HepG2 (cell line): ENCODE measurements around the gene POGK. TPM values are rescaled to one million over a fixed set of nuclear protein-coding genes. Genes with fewer than 3 reads are reported as not detected.
A peak's percentile ranks its signal among the peaks of the same experiment; 100 is the strongest.

Source experiments
- ATAC-seq: fragments of 200-7000 bp; cut with Tn5 transposase; 3 replicates; pipeline ENCODE4 v1.9.1; 2020; ENCODE audit warnings: mild to moderate bottlenecking, moderate library complexity
- BruUV-seq: library from RNA; stranded (reverse); fragments of 400-500 nt; replicated peaks from 2 replicates; lab custom pipeline; 2021; lab: Mats Ljungman, UMichigan
- CTCF ChIA-PET: fragments of 300-600 bp; formaldehyde crosslinking; extraction: SDS; loops from one replicate; lab custom pipeline; 2021; ENCODE audit warnings: low total read pairs, inconsistent platforms, low intra/inter-chr PET ratio; lab: Yijun Ruan, JAX
- POLR2A ChIA-PET: fragments of 350-600 bp; sonication (Branson Sonifier 250); formaldehyde crosslinking; loops from one replicate; lab custom pipeline; 2020; ENCODE audit warnings: antibody characterized with exemption, inconsistent platforms; lab: Yijun Ruan, JAX
- DNase-seq: peaks from one replicate; pipeline ENCODE4 v3.0.0-alpha.2; 2015; ENCODE audit warnings: low spot score
- FAIRE-seq: peaks from 3 replicates; lab custom pipeline; 2011; peaks lifted over from hg19 to GRCh38; lab: Jason Lieb, UNC
- H2AFZ ChIP-seq: one replicate; pipeline ENCODE4 v1.6.1; 2011; ENCODE audit warnings: low read length, inconsistent platforms
- H3K27ac ChIP-seq: fragments of 300-600 bp; 3 replicates; pipeline ENCODE4 v1.8.0; 2011; ENCODE audit warnings: mixed run types, mild to moderate bottlenecking, mixed read lengths, low read length, inconsistent platforms; ENCODE audit not compliant: insufficient read depth; ENCODE audit errors: extremely low read length
- H3K27me3 ChIP-seq, 2 experiments: fragments of 200-600 bp in 1 of 2; 2 replicates in 1 of 2; 3 replicates in 1 of 2; pipeline versions ENCODE4 v1.6.0 to v1.8.0; 2011; ENCODE audit warnings: low read length in 2 of 2, mild to moderate bottlenecking in 2 of 2, moderate library complexity in 2 of 2, inconsistent platforms in 1 of 2; ENCODE audit not compliant: insufficient read depth in 2 of 2, control insufficient read depth in 1 of 2
- H3K36me3 ChIP-seq, 2 experiments: fragments of 200-600 bp in 1 of 2; replicated peaks in 1 of 2; 2 replicates in 1 of 2; 3 replicates in 1 of 2; pipeline versions ENCODE4 v1.5.1 to v1.8.0; 2011; ENCODE audit warnings: low read length in 2 of 2, inconsistent platforms in 1 of 2; ENCODE audit not compliant: insufficient read depth in 2 of 2, control insufficient read depth in 1 of 2
- H3K4me1 ChIP-seq: 2 replicates; pipeline ENCODE4 v1.5.1; 2012; ENCODE audit warnings: low read length, inconsistent platforms; ENCODE audit not compliant: insufficient read depth
- H3K4me2 ChIP-seq: 2 replicates; pipeline ENCODE4 v1.6.0; 2011; ENCODE audit warnings: low read depth, low read length, inconsistent platforms
- H3K4me3 ChIP-seq, 3 experiments: fragments of 200-600 bp in 1 of 3; sonication (generic), shearing (Covaris generic) in 1 of 3; replicated peaks in 1 of 3; 2 replicates each; pipeline ENCODE4 v1.5.1; 2011 to 2016; ENCODE audit warnings: low read length in 3 of 3, inconsistent platforms in 2 of 3, low read depth in 2 of 3, mild to moderate bottlenecking in 2 of 3, control low read depth in 1 of 3, mixed read lengths in 1 of 3; ENCODE audit not compliant: insufficient read depth in 1 of 3
- H3K79me2 ChIP-seq: one replicate; pipeline ENCODE4 v1.6.1; 2011; ENCODE audit warnings: low read length, inconsistent platforms; ENCODE audit not compliant: insufficient read depth
- H3K9ac ChIP-seq: 2 replicates; pipeline ENCODE4 v1.6.0; 2011; ENCODE audit warnings: mild to moderate bottlenecking, low read depth, low read length, inconsistent platforms; ENCODE audit not compliant: insufficient read depth
- H3K9me3 ChIP-seq: 2 replicates; pipeline ENCODE4 v1.5.1; 2012; ENCODE audit warnings: mild to moderate bottlenecking, low read length
- H4K20me1 ChIP-seq: 2 replicates; pipeline ENCODE4 v1.6.0; 2011; ENCODE audit warnings: inconsistent platforms, mild to moderate bottlenecking, low read length, moderate library complexity; ENCODE audit not compliant: insufficient read depth
- CREM ChIP-seq, 2 experiments: sonication (generic) in 1 of 2; formaldehyde crosslinking in 1 of 2; IDR thresholded peaks; 2 replicates each; pipeline versions ENCODE4 v1.4.0 to v1.6.1; 2016 to 2020; ENCODE audit warnings: antibody characterized with exemption in 1 of 2, mild to moderate bottlenecking in 1 of 2, missing genetic modification reagents in 1 of 2
- FOXJ3 ChIP-seq: sonication (generic); formaldehyde crosslinking; IDR thresholded peaks from 2 replicates; pipeline ENCODE4 v1.4.0; 2020; ENCODE audit warnings: missing genetic modification reagents, mild to moderate bottlenecking, borderline replicate concordance
- KAT8 ChIP-seq: IDR thresholded peaks from 2 replicates; pipeline ENCODE4 v1.6.1; 2016; ENCODE audit warnings: missing genetic modification reagents, missing compliant biosample characterization
- KDM4B ChIP-seq: sonication (generic); formaldehyde crosslinking; IDR thresholded peaks from 2 replicates; pipeline ENCODE4 v1.4.0; 2020; ENCODE audit warnings: missing genetic modification reagents
- MEF2D ChIP-seq: sonication (generic); formaldehyde crosslinking; IDR thresholded peaks from 2 replicates; pipeline ENCODE4 v1.5.1; 2020; ENCODE audit warnings: mild to moderate bottlenecking, missing genetic modification reagents
- MTA3 ChIP-seq: sonication (generic); formaldehyde crosslinking; IDR thresholded peaks from 2 replicates; pipeline ENCODE4 v1.4.0; 2020; ENCODE audit warnings: missing genetic modification reagents
- THAP11 ChIP-seq: IDR thresholded peaks from 2 replicates; pipeline ENCODE4 v1.6.1; 2016; ENCODE audit warnings: missing biosample characterization, missing genetic modification reagents
- ZFP41 ChIP-seq: sonication (generic); formaldehyde crosslinking; IDR thresholded peaks from 2 replicates; pipeline ENCODE4 v1.4.0; 2020; ENCODE audit warnings: mild to moderate bottlenecking, missing genetic modification reagents, borderline replicate concordance
- ZNF772 ChIP-seq: sonication (generic); formaldehyde crosslinking; IDR thresholded peaks from 2 replicates; pipeline ENCODE4 v1.5.0; 2020; ENCODE audit warnings: mild to moderate bottlenecking, missing genetic modification reagents
- WGBS: methylation state at CpG from one replicate; pipeline ENCODE4 v1.1.6; 2017; ENCODE audit warnings: low lambda C conversion rate; 5-methylcytosine and 5-hydroxymethylcytosine counted together
- in situ Hi-C: cut with HindIII; loops from 2 replicates; pipeline ENCODE4 v1.10.0; 2017; ENCODE audit warnings: low pct_unique_long_range_greater_than_20kb; ENCODE audit not compliant: extremely low pct_ligation_motif_present
- intact Hi-C: fragments of 100-400 bp; cut with micrococcal nuclease; formaldehyde crosslinking; loops from one replicate; pipeline ENCODE4 v1.10.0; 2022; ENCODE audit not compliant: unreplicated experiment
- polyA plus RNA-seq, 8 experiments: library from polyadenylated mRNA; depleted of rRNA in 3 of 8; stranded (reverse) in 7 of 8; unstranded in 1 of 8; fragments of >200 nt; fragmentation: Illumina TruSeq in 4 of 8; extraction: Trizol in 4 of 8; gene quantifications; 2 replicates each; pipeline versions ENCODE4 v1.2.1 to v1.2.3, GENCODE V29; 2011 to 2016; ENCODE audit warnings: low read depth in 4 of 8, missing spikeins in 1 of 8, mixed read lengths in 1 of 8; ENCODE audit not compliant: insufficient read depth in 1 of 8
- total RNA-seq, 5 experiments: library from RNA; depleted of rRNA; stranded (reverse); fragments of >200 nt; fragmentation: Illumina TruSeq; extraction: Trizol; gene quantifications; 2 replicates each; pipeline ENCODE4 v1.2.3, GENCODE V29; 2016; ENCODE audit warnings: low read depth in 1 of 5
- TF ChIP-seq, protein P1 (sequence below): sonication (generic); formaldehyde crosslinking; IDR thresholded peaks from 2 replicates; pipeline ENCODE4 v1.5.0; 2020; ENCODE audit warnings: missing genetic modification reagents
- TF ChIP-seq, protein P2 (sequence below), 2 experiments: sonication (generic) in 1 of 2; formaldehyde crosslinking in 1 of 2; IDR thresholded peaks; 2 replicates each; pipeline versions ENCODE4 v1.5.1 to v1.6.1; 2011 to 2020; ENCODE audit warnings: borderline replicate concordance in 1 of 2, low read depth in 1 of 2, low read length in 1 of 2, mild to moderate bottlenecking in 1 of 2, missing genetic modification reagents in 1 of 2, moderate library complexity in 1 of 2
- TF ChIP-seq, protein P3 (sequence below), 2 experiments: fragments of 450-650 bp in 1 of 2; sonication (generic) in 1 of 2; formaldehyde crosslinking; IDR thresholded peaks; 2 replicates each; pipeline versions ENCODE4 v1.5.0 to v1.8.0; 2020 to 2022; ENCODE audit warnings: mild to moderate bottlenecking in 1 of 2, missing genetic modification reagents in 1 of 2
- TF ChIP-seq, protein P4 (sequence below): IDR thresholded peaks from 2 replicates; pipeline ENCODE4 v1.6.1; 2016; ENCODE audit warnings: low read depth, borderline replicate concordance
- TF ChIP-seq, protein P5 (sequence below): sonication (generic); formaldehyde crosslinking; IDR thresholded peaks from 2 replicates; pipeline ENCODE4 v1.8.0; 2022; ENCODE audit warnings: missing genetic modification reagents, mild to moderate bottlenecking, inconsistent platforms, borderline replicate concordance

Gene POGK
- total and polyA plus RNA-seq, 2 of the 13 experiments (the other 11 are each of a cell fraction or from before 2014, with no cell fraction given) = 4.8 to 16.2 TPM

DNA sequence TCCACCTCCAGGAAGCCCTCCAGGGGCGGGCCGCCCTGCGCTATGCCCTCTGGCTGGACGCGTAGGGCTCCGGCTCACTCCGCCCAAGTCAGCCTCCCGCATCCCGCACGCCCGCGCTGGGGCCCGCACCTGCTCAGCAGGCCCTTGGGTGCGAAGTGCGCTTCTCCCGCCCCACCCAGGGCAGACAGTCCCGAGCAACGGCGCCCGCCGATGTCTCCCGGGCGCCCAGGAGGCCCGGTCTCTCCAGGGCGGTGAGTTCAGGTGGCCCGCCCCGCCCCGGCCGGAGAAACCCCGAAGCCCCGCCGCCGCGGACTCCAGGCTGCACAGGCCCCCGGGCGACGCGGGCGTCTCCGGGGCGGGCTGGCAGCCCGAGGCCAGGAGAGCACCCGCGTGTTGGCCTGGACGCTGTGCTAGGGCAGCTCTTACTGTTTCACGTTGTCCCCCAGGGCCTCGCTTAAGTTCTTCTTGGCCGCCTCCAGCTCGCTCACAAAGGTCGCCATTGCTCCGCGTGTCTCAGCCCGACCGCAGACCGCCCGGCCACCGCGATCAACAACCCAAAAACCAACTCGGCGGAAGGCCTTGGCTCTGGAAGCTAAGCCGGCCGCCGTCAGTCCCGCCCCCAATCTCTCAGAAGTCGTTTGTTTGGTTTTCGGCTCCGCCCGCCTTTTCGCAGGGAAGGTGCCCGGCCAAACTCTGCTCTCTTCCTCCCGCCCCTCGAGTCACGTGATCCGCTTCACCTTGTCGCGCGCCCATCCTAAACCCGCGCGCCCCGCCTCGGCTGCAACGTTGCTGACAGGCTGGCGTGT lies 36.7 kb downstream of the POGK start, which contains the start of gene TADA1 (continued):
- TF ChIP-seq, protein P1, sequence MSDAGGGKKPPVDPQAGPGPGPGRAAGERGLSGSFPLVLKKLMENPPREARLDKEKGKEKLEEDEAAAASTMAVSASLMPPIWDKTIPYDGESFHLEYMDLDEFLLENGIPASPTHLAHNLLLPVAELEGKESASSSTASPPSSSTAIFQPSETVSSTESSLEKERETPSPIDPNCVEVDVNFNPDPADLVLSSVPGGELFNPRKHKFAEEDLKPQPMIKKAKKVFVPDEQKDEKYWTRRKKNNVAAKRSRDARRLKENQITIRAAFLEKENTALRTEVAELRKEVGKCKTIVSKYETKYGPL = 0 out of 2 replicates have a peak, but pooled peaks have one; percentile 44
- no peak for TF ChIP-seq MTA3
- TF ChIP-seq, all 625 proteins: peak for 268

DNA sequence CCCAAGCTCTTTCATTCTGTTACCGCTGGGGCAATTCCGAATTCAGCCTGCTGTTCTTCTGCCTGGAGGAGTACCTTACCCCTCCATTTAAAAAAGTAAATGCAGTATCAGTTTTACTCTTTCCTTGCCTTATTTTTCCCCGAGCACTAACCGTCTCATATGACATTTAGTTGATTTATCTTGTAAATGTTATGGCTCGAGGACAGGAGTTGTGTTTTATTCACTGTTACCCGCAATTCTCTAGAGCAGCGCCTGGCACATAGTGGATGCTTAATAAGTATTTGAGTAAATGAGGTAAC lies 37.2 kb downstream of the POGK start:
- in situ Hi-C loops (no loop called here), intact Hi-C loops (loop anchor here (1.0 kb wide), 1 partner anchor 344 kb away; the partner anchor contains the start of gene POU2F1)
- ChIA-PET CTCF (no interaction called here), POLR2A (interaction anchor here (0.7 to 3.5 kb wide), 7 partner anchors 33 to 1179 kb away, joined by 3 to 41 read pairs (median 5); partner anchors contain the start of genes CREG1, POGK and POU2F1)
- WGBS = 0% methylated on average over 7 of the region's 7 CpGs
- peaks cover 4% of the 10 kb centered on the region; the same call in 1 of the 2 replicates for H4K20me1 ChIP-seq
- no peak overlapping the region for H3K27ac ChIP-seq
- no peaks in the 10 kb centered on the region; a peak in 1 of 5 replicates for H3K36me3 ChIP-seq
- H3K9me3 ChIP-seq = no peaks in the 10 kb centered on the region
- no peak for DNase-seq
- peak overlapping the region; percentile 93 for H3K4me2 ChIP-seq
- H3K27me3 ChIP-seq = no peaks in the 10 kb centered on the region; a peak in 1 of 5 replicates
- peak overlapping the region; percentile 51 for H3K9ac ChIP-seq
- H2AFZ ChIP-seq = peak overlapping the region; percentile 94
- no TSS peak for BruUV-seq
- H3K4me3 ChIP-seq = peak overlapping the region; percentile 40 to 86 (median 73)
- ATAC-seq = no peak
- no peak for FAIRE-seq
- H3K79me2 ChIP-seq = peaks cover 37% of the 10 kb centered on the region
- peaks cover 52% of the 10 kb centered on the region for H3K4me1 ChIP-seq
- TF ChIP-seq, protein P2, sequence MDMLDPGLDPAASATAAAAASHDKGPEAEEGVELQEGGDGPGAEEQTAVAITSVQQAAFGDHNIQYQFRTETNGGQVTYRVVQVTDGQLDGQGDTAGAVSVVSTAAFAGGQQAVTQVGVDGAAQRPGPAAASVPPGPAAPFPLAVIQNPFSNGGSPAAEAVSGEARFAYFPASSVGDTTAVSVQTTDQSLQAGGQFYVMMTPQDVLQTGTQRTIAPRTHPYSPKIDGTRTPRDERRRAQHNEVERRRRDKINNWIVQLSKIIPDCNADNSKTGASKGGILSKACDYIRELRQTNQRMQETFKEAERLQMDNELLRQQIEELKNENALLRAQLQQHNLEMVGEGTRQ (IDR thresholded peaks at IDR 0.05; ENCODE audit: low read depth, low read length) = no peak
- TF ChIP-seq, protein P2 (CRISPR knock-in tag; IDR thresholded peaks at IDR 0.05; ENCODE audit: borderline replicate concordance) = peak; percentile 83; the same call in 1 of the 2 replicates
- TF ChIP-seq KAT8 (no peak), KDM4B (0 out of 2 replicates have a peak, but pooled peaks have one; percentile 7), ZNF772 (peak; percentile 36; the same call in 1 of the 2 replicates), FOXJ3 (CRISPR knock-in tag) (0 out of 2 replicates have a peak, but pooled peaks have one; percentile 30), ZFP41 (0 out of 2 replicates have a peak, but pooled peaks have one; percentile 23), MEF2D (CRISPR knock-in tag) (peak; percentile 0; the same call in 1 of the 2 replicates), CREM (IDR thresholded peaks at IDR 0.05) (peak; percentile 19; the same call in 1 of the 2 replicates), CREM (CRISPR knock-in tag; IDR thresholded peaks at IDR 0.05) (no peak), THAP11 (CRISPR knock-in tag) (0 out of 2 replicates have a peak, but pooled peaks have one; percentile 1)
- TF ChIP-seq, protein P3, sequence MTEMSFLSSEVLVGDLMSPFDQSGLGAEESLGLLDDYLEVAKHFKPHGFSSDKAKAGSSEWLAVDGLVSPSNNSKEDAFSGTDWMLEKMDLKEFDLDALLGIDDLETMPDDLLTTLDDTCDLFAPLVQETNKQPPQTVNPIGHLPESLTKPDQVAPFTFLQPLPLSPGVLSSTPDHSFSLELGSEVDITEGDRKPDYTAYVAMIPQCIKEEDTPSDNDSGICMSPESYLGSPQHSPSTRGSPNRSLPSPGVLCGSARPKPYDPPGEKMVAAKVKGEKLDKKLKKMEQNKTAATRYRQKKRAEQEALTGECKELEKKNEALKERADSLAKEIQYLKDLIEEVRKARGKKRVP (CRISPR knock-in tag; IDR thresholded peaks at IDR 0.05) = peak in 1 of 2 experiments; percentile 0; a peak in 1 of 4 replicates
- TF ChIP-seq, protein P4, sequence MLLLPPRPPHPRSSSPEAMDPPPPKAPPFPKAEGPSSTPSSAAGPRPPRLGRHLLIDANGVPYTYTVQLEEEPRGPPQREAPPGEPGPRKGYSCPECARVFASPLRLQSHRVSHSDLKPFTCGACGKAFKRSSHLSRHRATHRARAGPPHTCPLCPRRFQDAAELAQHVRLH = no peak
- TF ChIP-seq, protein P5, sequence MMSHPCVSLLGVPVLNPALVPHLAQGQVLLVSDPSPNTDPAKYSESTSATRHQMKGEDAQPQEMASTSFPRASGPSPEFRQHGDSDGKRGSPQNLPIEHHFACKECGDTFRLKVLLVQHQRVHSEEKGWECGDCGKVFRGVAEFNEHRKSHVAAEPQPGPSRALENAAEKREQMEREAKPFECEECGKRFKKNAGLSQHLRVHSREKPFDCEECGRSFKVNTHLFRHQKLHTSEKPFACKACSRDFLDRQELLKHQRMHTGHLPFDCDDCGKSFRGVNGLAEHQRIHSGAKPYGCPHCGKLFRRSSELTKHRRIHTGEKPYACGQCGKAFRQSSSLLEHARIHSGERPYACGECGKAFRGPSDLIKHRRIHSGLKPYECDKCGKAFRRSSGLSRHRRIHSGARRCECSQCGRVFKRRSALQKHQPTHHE = 0 out of 2 replicates have a peak, but pooled peaks have one; percentile 21
